Activated B cell treated with CpG ODN at 0.5 μM for 24 hours (primary cell): Measurements from ENCODE around the gene RXRA. TPM values are rescaled to one million over a fixed set of nuclear protein-coding genes. Genes with fewer than 3 reads are reported as not detected.

ENCODE experiments used
- ATAC-seq: fragments of 200-7000 bp; cut with Tn5 transposase; one replicate; pipeline ENCODE4 v1.10.0; 2021; ENCODE audit warnings: low read depth, mild to moderate bottlenecking, moderate library complexity
- CTCF ChIA-PET: fragments of 350-600 bp; sonication (Branson Sonifier 250); formaldehyde crosslinking; loops from one replicate; lab custom pipeline; 2021; ENCODE audit warnings: antibody characterized with exemption; lab: Charles Lee
- POLR2A ChIA-PET: fragments of 350-600 bp; sonication (Branson Sonifier 250); formaldehyde crosslinking; loops from one replicate; lab custom pipeline; 2021; ENCODE audit warnings: antibody characterized with exemption; lab: Charles Lee
- DNase-seq: peaks from one replicate; pipeline ENCODE4 v3.0.0; 2022
- H3K27ac Mint-ChIP-seq: one replicate; pipeline ENCODE4 v1.8.0; 2020; ENCODE audit warnings: mixed read lengths
- H3K27me3 Mint-ChIP-seq: one replicate; pipeline ENCODE4 v1.8.0; 2021; ENCODE audit warnings: mixed read lengths
- H3K36me3 Mint-ChIP-seq: one replicate; pipeline ENCODE4 v1.8.0; 2021; ENCODE audit warnings: low read depth, mixed read lengths
- H3K4me1 Mint-ChIP-seq: one replicate; pipeline ENCODE4 v1.8.0; 2021; ENCODE audit warnings: mixed read lengths
- H3K4me3 Mint-ChIP-seq: one replicate; pipeline ENCODE4 v1.8.0; 2020; ENCODE audit warnings: mild to moderate bottlenecking, mixed read lengths
- H3K9me3 Mint-ChIP-seq: one replicate; pipeline ENCODE4 v1.8.0; 2020; ENCODE audit warnings: mixed read lengths
- CTCF ChIP-seq: fragments of 200-600 bp; IDR thresholded peaks from one replicate; pipeline ENCODE4 v1.8.0; 2022; ENCODE audit warnings: antibody characterized with exemption, mild to moderate bottlenecking
- intact Hi-C: fragments of 100-400 bp; cut with micrococcal nuclease; formaldehyde crosslinking; loops from one replicate; pipeline ENCODE4 v1.15.1; 2024
- total RNA-seq: library from RNA; stranded (reverse); gene quantifications from 2 replicates; pipeline ENCODE4 v1.2.3, GENCODE V29; 2022

RXRA gene
- total RNA-seq, 1 donor from 2014 or later, result 5.0 TPM

- H3K36me3 Mint-ChIP-seq, result no peaks in the 10 kb centered on the region
- H3K4me3 Mint-ChIP-seq, result no peak overlapping the region
- no peak for ATAC-seq
- H3K27ac Mint-ChIP-seq, result no peak overlapping the region
- TF ChIP-seq CTCF, result no peak
- ChIA-PET CTCF (no interaction called here), POLR2A (no interaction called here)
- H3K27me3 Mint-ChIP-seq, result no peaks in the 10 kb centered on the region
- no peaks in the 10 kb centered on the region for H3K9me3 Mint-ChIP-seq
- H3K4me1 Mint-ChIP-seq, result peaks cover 21% of the 10 kb centered on the region
- intact Hi-C loops, result no loop called here
- no peak for DNase-seq
Observed at GRCh38 chr9:134339183-134339806, 13.0 kb downstream of the RXRA start.

- peaks cover 25% of the 10 kb centered on the region for H3K4me1 Mint-ChIP-seq
- intact Hi-C loops, result no loop called here
- H3K4me3 Mint-ChIP-seq, result no peak overlapping the region
- H3K27me3 Mint-ChIP-seq, result no peaks in the 10 kb centered on the region
- no peak for TF ChIP-seq CTCF
- no peak for ATAC-seq
- H3K9me3 Mint-ChIP-seq, result no peaks in the 10 kb centered on the region
- no peak overlapping the region for H3K27ac Mint-ChIP-seq
- CTCF ChIA-PET, result no interaction called here
- no peak for DNase-seq
- POLR2A ChIA-PET, result no interaction called here
- no peaks in the 10 kb centered on the region for H3K36me3 Mint-ChIP-seq
Observed at GRCh38 chr9:134340475-134341160, 14.4 kb downstream of the RXRA start.

GRCh38 chr9:134341306-134341705, 15.1 kb downstream of the RXRA start:
- no peaks in the 10 kb centered on the region for H3K9me3 Mint-ChIP-seq
- intact Hi-C loops, result no loop called here
- H3K36me3 Mint-ChIP-seq, result no peaks in the 10 kb centered on the region
- CTCF ChIA-PET, result no interaction called here
- peaks cover 25% of the 10 kb centered on the region for H3K4me1 Mint-ChIP-seq
- no peak overlapping the region for H3K4me3 Mint-ChIP-seq
- POLR2A ChIA-PET, result no interaction called here
- ATAC-seq (no peak), DNase-seq (no peak)
- H3K27me3 Mint-ChIP-seq, result no peaks in the 10 kb centered on the region
- no peak overlapping the region for H3K27ac Mint-ChIP-seq
- no peak for TF ChIP-seq CTCF

GRCh38 chr9:134341929-134342745, 15.9 kb downstream of the RXRA start:
- H3K36me3 Mint-ChIP-seq, result no peaks in the 10 kb centered on the region
- no peaks in the 10 kb centered on the region for H3K9me3 Mint-ChIP-seq
- ChIA-PET CTCF (no interaction called here), POLR2A (no interaction called here)
- H3K4me3 Mint-ChIP-seq, result no peak overlapping the region
- no peak overlapping the region for H3K27ac Mint-ChIP-seq
- intact Hi-C loops, result no loop called here
- TF ChIP-seq CTCF, result no peak
- DNase-seq (no peak), ATAC-seq (no peak)
- H3K27me3 Mint-ChIP-seq, result no peaks in the 10 kb centered on the region
- peaks cover 25% of the 10 kb centered on the region for H3K4me1 Mint-ChIP-seq

GRCh38 chr9:134342746-134343115, 16.5 kb downstream of the RXRA start:
- POLR2A ChIA-PET, result no interaction called here
- CTCF ChIA-PET, result no interaction called here

More at GRCh38 chr9:134342746-134343115, 16.5 kb downstream of the RXRA start:
- DNase-seq (no peak), ATAC-seq (no peak)
- no peaks in the 10 kb centered on the region for H3K27me3 Mint-ChIP-seq
- H3K4me1 Mint-ChIP-seq, result peaks cover 26% of the 10 kb centered on the region
- no peak for TF ChIP-seq CTCF
- intact Hi-C loops, result no loop called here
- no peak overlapping the region for H3K27ac Mint-ChIP-seq
- H3K4me3 Mint-ChIP-seq, result no peak overlapping the region
- no peaks in the 10 kb centered on the region for H3K9me3 Mint-ChIP-seq
- no peaks in the 10 kb centered on the region for H3K36me3 Mint-ChIP-seq
